ENCODE results near the gene ZNF236.

The ZNF236 gene

GRCh38 chr18:76842837-76843530 lies 20.6 kb downstream of the ZNF236 start:
- Histone ChIP-seq H3K79me2 (ENCODE audit: control insufficient read depth, insufficient read depth, low read length, poor library complexity) (no peaks in the 10 kb centered on the region), H3K9me3 (ENCODE audit: insufficient read depth, low read depth, low read length) (no peaks in the 10 kb centered on the region), H3K23ac (ENCODE audit: low read length) (no peak overlapping the region), H3K4me1 (ENCODE audit: control insufficient read depth in 1 of 2, insufficient read depth in 2 of 2, low read length in 2 of 2) (peaks cover 2 to 8% of the 10 kb centered on the region in 2 experiments), H3K9ac (ENCODE audit: low read length) (no peak overlapping the region), H2AK5ac (ENCODE audit: low read length) (no peak overlapping the region), H2BK5ac (ENCODE audit: low read depth, low read length, poor library complexity) (no peak overlapping the region), H3K27me3 (ENCODE audit: insufficient read depth, low read length) (no peaks in the 10 kb centered on the region), H3K36me3 (ENCODE audit: control insufficient read depth in 1 of 2, insufficient read depth in 2 of 2, low read length in 2 of 2) (no peaks in the 10 kb centered on the region), H2BK12ac (ENCODE audit: low read length) (no peak overlapping the region), H3K14ac (ENCODE audit: low read length) (no peak overlapping the region), H3K27ac (ENCODE audit: low read depth, low read length) (no peak overlapping the region), H3K4ac (ENCODE audit: low read depth, low read length) (no peak overlapping the region), H2AFZ (ENCODE audit: insufficient read depth, low read length, poor library complexity) (no peak overlapping the region), H3K4me2 (ENCODE audit: low read length) (no peak overlapping the region), H4K8ac (ENCODE audit: low read depth, low read length) (no peak overlapping the region), H4K12ac (ENCODE audit: low read depth, low read length) (no peak overlapping the region), H3K79me1 (ENCODE audit: low read length) (no peaks in the 10 kb centered on the region), H3K18ac (ENCODE audit: low read length) (no peak overlapping the region), H2BK120ac (ENCODE audit: insufficient read depth, low read length, poor library complexity) (no peak overlapping the region), H3K4me3 (ENCODE audit: low read depth, low read length) (no peak overlapping the region), H4K91ac (ENCODE audit: low read depth, low read length) (no peak overlapping the region)
- no CpG with 5 or more reads among the region's 6 CpGs for WGBS (ENCODE audit: extremely low coverage, insufficient coverage, insufficient read length)
- no peak for DNase-seq

- no peak for DNase-seq
- Histone ChIP-seq H3K4me3 (ENCODE audit: low read depth, low read length) (no peak overlapping the region), H3K36me3 (ENCODE audit: control insufficient read depth in 1 of 2, insufficient read depth in 2 of 2, low read length in 2 of 2) (no peaks in the 10 kb centered on the region), H3K4ac (ENCODE audit: low read depth, low read length) (no peak overlapping the region), H2AFZ (ENCODE audit: insufficient read depth, low read length, poor library complexity) (no peak overlapping the region), H2BK12ac (ENCODE audit: low read length) (no peak overlapping the region), H3K79me1 (ENCODE audit: low read length) (no peaks in the 10 kb centered on the region), H3K79me2 (ENCODE audit: control insufficient read depth, insufficient read depth, low read length, poor library complexity) (no peaks in the 10 kb centered on the region), H3K9ac (ENCODE audit: low read length) (no peak overlapping the region), H3K14ac (ENCODE audit: low read length) (no peak overlapping the region), H2BK5ac (ENCODE audit: low read depth, low read length, poor library complexity) (no peak overlapping the region), H3K23ac (ENCODE audit: low read length) (no peak overlapping the region), H4K8ac (ENCODE audit: low read depth, low read length) (no peak overlapping the region), H3K4me2 (ENCODE audit: low read length) (no peak overlapping the region), H2BK120ac (ENCODE audit: insufficient read depth, low read length, poor library complexity) (no peak overlapping the region), H2AK5ac (ENCODE audit: low read length) (no peak overlapping the region), H3K27me3 (ENCODE audit: insufficient read depth, low read length) (no peaks in the 10 kb centered on the region), H3K4me1 (ENCODE audit: control insufficient read depth in 1 of 2, insufficient read depth in 2 of 2, low read length in 2 of 2) (peaks cover 2 to 8% of the 10 kb centered on the region in 2 experiments), H4K12ac (ENCODE audit: low read depth, low read length) (no peak overlapping the region), H3K18ac (ENCODE audit: low read length) (no peak overlapping the region), H3K9me3 (ENCODE audit: insufficient read depth, low read depth, low read length) (no peaks in the 10 kb centered on the region), H3K27ac (ENCODE audit: low read depth, low read length) (no peak overlapping the region), H4K91ac (ENCODE audit: low read depth, low read length) (no peak overlapping the region)
- no CpG with 5 or more reads among the region's 4 CpGs for WGBS (ENCODE audit: extremely low coverage, insufficient coverage, insufficient read length)
Measured at GRCh38 chr18:76844144-76844543, 21.8 kb downstream of the ZNF236 start.

GRCh38 chr18:76844742-76845477 lies 22.6 kb downstream of the ZNF236 start:
- H3K4me1 ChIP-seq (ENCODE audit: control insufficient read depth in 1 of 2, insufficient read depth in 2 of 2, low read length in 2 of 2) = peaks cover 2 to 8% of the 10 kb centered on the region in 2 experiments
- WGBS (ENCODE audit: extremely low coverage, insufficient coverage, insufficient read length) = no CpG with 5 or more reads among the region's 4 CpGs

GRCh38 chr18:76846217-76846616 lies 23.9 kb downstream of the ZNF236 start:
- Histone ChIP-seq H3K9me3 (ENCODE audit: insufficient read depth, low read depth, low read length) (no peaks in the 10 kb centered on the region), H3K36me3 (ENCODE audit: control insufficient read depth in 1 of 2, insufficient read depth in 2 of 2, low read length in 2 of 2) (no peaks in the 10 kb centered on the region), H3K79me2 (ENCODE audit: control insufficient read depth, insufficient read depth, low read length, poor library complexity) (no peaks in the 10 kb centered on the region), H3K4ac (ENCODE audit: low read depth, low read length) (no peak overlapping the region), H4K8ac (ENCODE audit: low read depth, low read length) (no peak overlapping the region), H3K79me1 (ENCODE audit: low read length) (no peaks in the 10 kb centered on the region), H3K27me3 (ENCODE audit: insufficient read depth, low read length) (no peaks in the 10 kb centered on the region), H3K27ac (ENCODE audit: low read depth, low read length) (no peak overlapping the region), H4K91ac (ENCODE audit: low read depth, low read length) (no peak overlapping the region), H2BK120ac (ENCODE audit: insufficient read depth, low read length, poor library complexity) (no peak overlapping the region), H4K12ac (ENCODE audit: low read depth, low read length) (no peak overlapping the region), H3K23ac (ENCODE audit: low read length) (no peak overlapping the region), H2AK5ac (ENCODE audit: low read length) (peak overlapping the region; percentile 29), H3K18ac (ENCODE audit: low read length) (no peak overlapping the region), H3K9ac (ENCODE audit: low read length) (no peak overlapping the region), H2AFZ (ENCODE audit: insufficient read depth, low read length, poor library complexity) (no peak overlapping the region), H3K4me1 (ENCODE audit: control insufficient read depth in 1 of 2, insufficient read depth in 2 of 2, low read length in 2 of 2) (peaks cover 2 to 8% of the 10 kb centered on the region in 2 experiments), H3K14ac (ENCODE audit: low read length) (no peak overlapping the region), H3K4me2 (ENCODE audit: low read length) (no peak overlapping the region), H2BK5ac (ENCODE audit: low read depth, low read length, poor library complexity) (no peak overlapping the region), H2BK12ac (ENCODE audit: low read length) (no peak overlapping the region), H3K4me3 (ENCODE audit: low read depth, low read length) (no peak overlapping the region)
- no peak for DNase-seq
- no CpG with 5 or more reads among the region's 5 CpGs for WGBS (ENCODE audit: extremely low coverage, insufficient coverage, insufficient read length)

More at GRCh38 chr18:76844742-76845477, 22.6 kb downstream of the ZNF236 start:
- Histone ChIP-seq H2BK12ac (ENCODE audit: low read length) (no peak overlapping the region), H3K27me3 (ENCODE audit: insufficient read depth, low read length) (no peaks in the 10 kb centered on the region), H3K4me2 (ENCODE audit: low read length) (no peak overlapping the region), H3K9ac (ENCODE audit: low read length) (no peak overlapping the region), H3K18ac (ENCODE audit: low read length) (no peak overlapping the region), H3K4ac (ENCODE audit: low read depth, low read length) (no peak overlapping the region), H3K9me3 (ENCODE audit: insufficient read depth, low read depth, low read length) (no peaks in the 10 kb centered on the region), H2BK120ac (ENCODE audit: insufficient read depth, low read length, poor library complexity) (no peak overlapping the region), H4K91ac (ENCODE audit: low read depth, low read length) (no peak overlapping the region), H4K8ac (ENCODE audit: low read depth, low read length) (no peak overlapping the region), H3K36me3 (ENCODE audit: control insufficient read depth in 1 of 2, insufficient read depth in 2 of 2, low read length in 2 of 2) (no peaks in the 10 kb centered on the region), H2AFZ (ENCODE audit: insufficient read depth, low read length, poor library complexity) (no peak overlapping the region), H3K27ac (ENCODE audit: low read depth, low read length) (no peak overlapping the region), H4K12ac (ENCODE audit: low read depth, low read length) (no peak overlapping the region), H3K14ac (ENCODE audit: low read length) (no peak overlapping the region), H3K23ac (ENCODE audit: low read length) (no peak overlapping the region), H2AK5ac (ENCODE audit: low read length) (no peak overlapping the region), H2BK5ac (ENCODE audit: low read depth, low read length, poor library complexity) (no peak overlapping the region), H3K79me2 (ENCODE audit: control insufficient read depth, insufficient read depth, low read length, poor library complexity) (no peaks in the 10 kb centered on the region), H3K79me1 (ENCODE audit: low read length) (no peaks in the 10 kb centered on the region), H3K4me3 (ENCODE audit: low read depth, low read length) (no peak overlapping the region)
- peak in 1 of 2 donors; percentile 20 for DNase-seq
